PC-9 (cell line): ENCODE measurements around the gene TAF9B.

Source experiments
- CTCF ChIP-seq: fragments of 200-600 bp; sonication (generic); conservative IDR thresholded peaks from 2 replicates; pipeline ENCODE4 v1.6.1; 2017; ENCODE audit warnings: mixed run types, antibody characterized with exemption, mild to moderate bottlenecking, moderate library complexity
- EZH2 ChIP-seq: fragments of 200-600 bp; sonication (generic); IDR thresholded peaks from 2 replicates; pipeline ENCODE4 v1.8.0; 2017; ENCODE audit warnings: antibody characterized with exemption, low read depth

- TF ChIP-seq CTCF: no peak
- no peak for TF ChIP-seq EZH2
These were observed 22.7 kb downstream of the TAF9B start for GRCh38 chrX:78116766-78117165.
